K562 (cell line): Measurements from ENCODE around the gene TGM5. TPM values are rescaled to one million over a fixed set of nuclear protein-coding genes. Genes with fewer than 3 reads are reported as not detected.

Source experiments
- CSDE1 ChIP-seq, 2 experiments: fragments of 450-650 bp; IDR thresholded peaks; 2 replicates each; pipeline ENCODE4 v1.6.1; 2016; ENCODE audit warnings: mild to moderate bottlenecking in 1 of 2
- FOXO4 ChIP-seq: fragments of 450-650 bp; formaldehyde crosslinking; IDR thresholded peaks from 2 replicates; pipeline ENCODE4 v1.4.0; 2020; ENCODE audit warnings: mild to moderate bottlenecking, moderate library complexity
- MCM5 ChIP-seq: fragments of 450-650 bp; IDR thresholded peaks from 2 replicates; pipeline ENCODE4 v1.6.1; 2016; ENCODE audit warnings: low read depth
- NCOA4 ChIP-seq: fragments of 450-650 bp; IDR thresholded peaks from 2 replicates; pipeline ENCODE4 v1.6.1; 2018; ENCODE audit warnings: mild to moderate bottlenecking; ENCODE audit not compliant: partially characterized antibody
- PYGO2 ChIP-seq: fragments of 450-650 bp; IDR thresholded peaks from 2 replicates; pipeline ENCODE4 v1.6.1; 2016; ENCODE audit warnings: mild to moderate bottlenecking, missing genetic modification characterization, moderate library complexity, missing compliant biosample characterization
- SMAD3 ChIP-seq: fragments of 450-650 bp; formaldehyde crosslinking; conservative IDR thresholded peaks from 2 replicates; pipeline ENCODE4 v1.4.0; 2020; ENCODE audit warnings: mild to moderate bottlenecking
- SP1 ChIP-seq: sonication (generic); formaldehyde crosslinking; IDR thresholded peaks from 2 replicates; pipeline ENCODE4 v1.8.1; 2022; ENCODE audit warnings: mild to moderate bottlenecking, missing genetic modification reagents
- TFE3 ChIP-seq: fragments of 450-650 bp; formaldehyde crosslinking; IDR thresholded peaks from 2 replicates; pipeline ENCODE4 v1.4.0; 2020; ENCODE audit warnings: mild to moderate bottlenecking, mixed read lengths
- U2AF2 ChIP-seq: fragments of 200-400 bp; formaldehyde crosslinking; optimal IDR thresholded peaks from 2 replicates; pipeline ENCODE3; 2017; ENCODE audit warnings: low read depth, mild to moderate bottlenecking, low read length
- ZBTB26 ChIP-seq: fragments of 450-650 bp; formaldehyde crosslinking; IDR thresholded peaks from 2 replicates; pipeline ENCODE4 v1.4.0; 2022; ENCODE audit warnings: missing genetic modification characterization
- ZFP1 ChIP-seq: fragments of 450-650 bp; formaldehyde crosslinking; IDR thresholded peaks from 2 replicates; pipeline ENCODE4 v1.4.0; 2020; ENCODE audit warnings: mild to moderate bottlenecking, mixed read lengths
- ZNF217 ChIP-seq: sonication (generic); formaldehyde crosslinking; IDR thresholded peaks from 2 replicates; pipeline ENCODE4 v1.8.0; 2022; ENCODE audit warnings: mild to moderate bottlenecking, missing genetic modification reagents
- ZNF512 ChIP-seq: IDR thresholded peaks from 2 replicates; pipeline ENCODE4 v1.6.1; 2016; ENCODE audit warnings: missing genetic modification characterization, missing compliant biosample characterization
- ZNF561 ChIP-seq: fragments of 450-650 bp; formaldehyde crosslinking; conservative IDR thresholded peaks from 2 replicates; pipeline ENCODE4 v1.4.0; 2020; ENCODE audit warnings: mild to moderate bottlenecking, moderate library complexity
- polyA plus RNA-seq, 8 experiments: library from polyadenylated mRNA; depleted of rRNA in 4 of 8; stranded (reverse) in 5 of 8; unstranded in 3 of 8; fragments of >200 nt; fragmentation: Nextera tagmentation in 2 of 8; fragmentation: Illumina TruSeq in 1 of 8; extraction: Ambion mirVana in 2 of 8; extraction: Trizol in 1 of 8; gene quantifications; 2 replicates each; pipeline versions ENCODE4 v1.2.1 to v1.2.3, GENCODE V29; 2011 to 2014; ENCODE audit warnings: inconsistent platforms in 1 of 8, missing spikeins in 1 of 8
- total RNA-seq, 7 experiments: library from RNA; depleted of rRNA in 6 of 7; stranded (reverse); fragments of >200 nt in 6 of 7; fragmentation: Illumina TruSeq in 2 of 7; extraction: Trizol in 2 of 7; gene quantifications; 2 replicates each; pipeline versions ENCODE4 v1.2.1 to v1.2.3, GENCODE V29; 2011 to 2021; ENCODE audit warnings: low replicate concordance in 1 of 7
- TF ChIP-seq, protein P1 (sequence below): fragments of 200-400 bp; formaldehyde crosslinking; IDR thresholded peaks from 2 replicates; pipeline ENCODE4 v1.6.1; 2017; ENCODE audit warnings: mild to moderate bottlenecking, low read depth, low read length, moderate library complexity
- TF ChIP-seq, protein P2 (sequence below), 3 experiments: IDR thresholded peaks in 2 of 3; conservative IDR thresholded peaks in 1 of 3; 2 replicates each; pipeline ENCODE4 v1.5.1; 2011 to 2012; ENCODE audit warnings: low read length in 3 of 3, mild to moderate bottlenecking in 3 of 3, control low read depth in 2 of 3, improper control_type of control experiment in 1 of 3, inconsistent platforms in 1 of 3, low read depth in 1 of 3, mixed read lengths in 1 of 3, moderate library complexity in 1 of 3; ENCODE audit not compliant: insufficient read depth in 2 of 3

TGM5 gene
- total and polyA plus RNA-seq, 9 of the 15 experiments (the other 6 are each of a cell fraction or from before 2014, with no cell fraction given), result 0.03 to 0.10 (median 0.07) TPM; not detected in 6

DNA sequence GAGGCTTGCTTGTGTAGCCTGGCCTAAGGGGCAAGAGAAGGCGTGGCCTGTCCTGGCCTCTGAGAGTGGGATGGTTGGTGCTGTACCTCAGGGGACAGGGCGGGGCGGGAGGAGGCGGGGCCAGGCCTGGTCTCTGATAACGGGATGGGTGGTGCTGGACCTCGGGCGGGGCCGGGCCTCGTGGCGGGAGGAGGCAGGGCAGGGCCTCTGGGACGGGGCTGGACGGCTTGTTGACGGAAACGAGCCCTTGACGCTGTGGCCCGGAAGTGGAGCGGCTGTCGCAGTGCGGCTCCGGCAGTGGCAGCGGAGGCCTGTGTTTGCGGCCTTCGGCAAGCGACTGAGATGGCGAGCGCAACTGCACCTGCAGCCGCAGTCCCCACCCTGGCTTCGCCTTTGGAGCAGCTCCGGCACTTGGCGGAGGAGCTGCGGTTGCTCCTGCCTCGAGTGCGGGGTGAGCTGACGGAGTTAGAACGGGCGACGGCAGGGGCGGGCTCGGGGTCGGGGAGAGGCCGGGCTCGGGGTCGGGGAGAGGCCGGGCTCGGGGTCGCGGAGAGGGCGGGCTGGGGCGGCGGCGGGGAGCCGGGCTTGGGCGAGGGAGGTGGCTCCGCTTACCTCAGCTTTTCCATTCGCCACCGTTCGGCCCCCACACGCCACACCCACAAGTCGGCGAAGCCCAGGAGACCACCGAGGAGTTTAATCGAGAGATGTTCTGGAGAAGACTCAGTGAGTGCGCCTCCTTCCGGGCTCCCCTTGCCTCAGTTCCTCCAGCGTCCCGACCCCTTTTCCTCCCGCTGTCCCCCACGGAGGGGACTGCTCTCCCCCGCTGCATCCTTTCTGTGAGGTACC is 81.3 kb downstream of the TGM5 start, which contains the start of gene CCNDBP1 (continued):
- TF ChIP-seq, protein P1, sequence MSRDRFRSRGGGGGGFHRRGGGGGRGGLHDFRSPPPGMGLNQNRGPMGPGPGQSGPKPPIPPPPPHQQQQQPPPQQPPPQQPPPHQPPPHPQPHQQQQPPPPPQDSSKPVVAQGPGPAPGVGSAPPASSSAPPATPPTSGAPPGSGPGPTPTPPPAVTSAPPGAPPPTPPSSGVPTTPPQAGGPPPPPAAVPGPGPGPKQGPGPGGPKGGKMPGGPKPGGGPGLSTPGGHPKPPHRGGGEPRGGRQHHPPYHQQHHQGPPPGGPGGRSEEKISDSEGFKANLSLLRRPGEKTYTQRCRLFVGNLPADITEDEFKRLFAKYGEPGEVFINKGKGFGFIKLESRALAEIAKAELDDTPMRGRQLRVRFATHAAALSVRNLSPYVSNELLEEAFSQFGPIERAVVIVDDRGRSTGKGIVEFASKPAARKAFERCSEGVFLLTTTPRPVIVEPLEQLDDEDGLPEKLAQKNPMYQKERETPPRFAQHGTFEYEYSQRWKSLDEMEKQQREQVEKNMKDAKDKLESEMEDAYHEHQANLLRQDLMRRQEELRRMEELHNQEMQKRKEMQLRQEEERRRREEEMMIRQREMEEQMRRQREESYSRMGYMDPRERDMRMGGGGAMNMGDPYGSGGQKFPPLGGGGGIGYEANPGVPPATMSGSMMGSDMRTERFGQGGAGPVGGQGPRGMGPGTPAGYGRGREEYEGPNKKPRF, result no peak
- TF ChIP-seq CSDE1 (IDR thresholded peaks at IDR 0.05), result no peak
- TF ChIP-seq ZNF561 (CRISPR knock-in tag), result no peak
- TF ChIP-seq SP1, result peak; percentile 87
- TF ChIP-seq NCOA4, result no peak
- no peak for TF ChIP-seq PYGO2 (tag)
- TF ChIP-seq ZNF512, result no peak
- TF ChIP-seq ZBTB26 (CRISPR knock-in tag), result peak; percentile 87; the same call in 1 of the 2 replicates
- TF ChIP-seq ZNF217 (CRISPR knock-in tag), result no peak
- TF ChIP-seq, protein P2, sequence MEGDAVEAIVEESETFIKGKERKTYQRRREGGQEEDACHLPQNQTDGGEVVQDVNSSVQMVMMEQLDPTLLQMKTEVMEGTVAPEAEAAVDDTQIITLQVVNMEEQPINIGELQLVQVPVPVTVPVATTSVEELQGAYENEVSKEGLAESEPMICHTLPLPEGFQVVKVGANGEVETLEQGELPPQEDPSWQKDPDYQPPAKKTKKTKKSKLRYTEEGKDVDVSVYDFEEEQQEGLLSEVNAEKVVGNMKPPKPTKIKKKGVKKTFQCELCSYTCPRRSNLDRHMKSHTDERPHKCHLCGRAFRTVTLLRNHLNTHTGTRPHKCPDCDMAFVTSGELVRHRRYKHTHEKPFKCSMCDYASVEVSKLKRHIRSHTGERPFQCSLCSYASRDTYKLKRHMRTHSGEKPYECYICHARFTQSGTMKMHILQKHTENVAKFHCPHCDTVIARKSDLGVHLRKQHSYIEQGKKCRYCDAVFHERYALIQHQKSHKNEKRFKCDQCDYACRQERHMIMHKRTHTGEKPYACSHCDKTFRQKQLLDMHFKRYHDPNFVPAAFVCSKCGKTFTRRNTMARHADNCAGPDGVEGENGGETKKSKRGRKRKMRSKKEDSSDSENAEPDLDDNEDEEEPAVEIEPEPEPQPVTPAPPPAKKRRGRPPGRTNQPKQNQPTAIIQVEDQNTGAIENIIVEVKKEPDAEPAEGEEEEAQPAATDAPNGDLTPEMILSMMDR (IDR thresholded peaks at IDR 0.05 in 2 of 3, conservative IDR thresholded peaks at IDR 0.05 in 1 of 3; ENCODE audit: insufficient read depth in 2 of 3, low read depth in 1 of 3, low read length in 3 of 3), result peak; percentile 42 to 69 (median 45)
- no peak for TF ChIP-seq ZFP1
- TF ChIP-seq MCM5, result no peak
- no peak for TF ChIP-seq TFE3 (CRISPR knock-in tag)
- TF ChIP-seq U2AF2, result no peak
- TF ChIP-seq FOXO4, result no peak
- TF ChIP-seq SMAD3 (CRISPR knock-in tag), result 0 out of 2 replicates have a peak, but pooled peaks have one; percentile 17
